Stimulated activated CD8-positive, alpha-beta memory T cell treated with anti-CD3 and anti-CD28 coated beads, Interleukin-2, amount 100 ng/mL, for 1 hour (primary cell): ENCODE measurements around the gene PAFAH1B2.
"Not testable (repeated sequence)": the region's sequence is repeated elsewhere in the genome, so short reads cannot be mapped to it uniquely, and the experiment has no call there.

Experiments used
- DNase-seq, 2 donors: peaks; one replicate each; pipeline ENCODE4 v3.0.0-alpha.2; 2020; ENCODE audit warnings: low read depth in 2 of 2

Gene PAFAH1B2

DNA sequence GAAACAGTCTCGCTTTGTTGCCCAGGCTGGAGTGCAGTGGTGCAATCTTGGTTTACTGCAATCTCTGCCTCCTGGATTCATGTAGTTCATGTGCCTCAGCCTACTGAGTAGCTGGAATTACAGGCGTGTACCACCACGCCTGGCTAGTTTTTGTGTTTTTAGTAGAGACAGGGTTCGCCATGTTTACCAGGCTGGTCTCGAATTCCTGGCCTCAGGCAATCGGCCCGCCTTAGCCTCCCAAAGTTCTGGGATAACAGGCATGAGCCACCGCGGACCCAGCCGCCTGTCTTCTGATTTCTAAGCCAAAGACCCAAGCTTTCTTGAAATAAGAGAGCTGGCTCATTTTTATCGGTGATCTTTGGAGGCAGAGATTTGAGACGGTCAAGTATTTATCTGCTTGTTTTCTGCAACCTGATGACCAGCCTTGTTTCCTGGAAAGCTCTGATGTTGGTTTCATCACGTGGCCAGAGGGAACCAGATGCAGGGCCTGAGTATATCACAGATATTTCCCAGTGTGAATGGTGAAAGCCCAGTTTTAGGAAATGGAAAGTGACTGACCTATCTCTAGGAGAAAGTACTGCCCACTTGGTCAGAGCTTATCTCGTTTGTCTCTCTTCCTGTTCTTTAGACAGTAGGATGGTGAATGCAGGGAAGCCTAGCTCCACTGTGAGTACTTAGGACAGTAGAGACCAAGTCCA is 28.8 kb downstream of the PAFAH1B2 start:
- DNase-seq: no peak

DNA sequence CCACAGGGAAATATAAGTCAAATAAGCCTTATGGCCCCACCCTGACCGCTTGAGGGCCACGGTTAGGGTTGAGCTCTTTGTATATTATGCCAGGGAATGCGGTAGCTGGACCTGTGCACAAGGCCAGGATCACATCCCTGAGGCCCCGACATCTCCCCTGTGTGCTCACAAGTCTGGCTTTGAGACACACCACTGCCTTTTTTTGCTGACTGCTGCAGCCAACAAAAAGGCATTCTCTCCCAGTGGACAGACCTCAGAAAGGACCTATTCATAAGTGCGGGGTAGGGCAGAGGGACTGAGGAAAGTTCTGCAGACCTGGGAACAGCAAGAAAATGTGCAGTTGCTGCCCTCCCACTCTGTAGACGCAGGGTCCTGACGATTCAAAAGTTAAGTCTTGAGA is 31.0 kb downstream of the PAFAH1B2 start:
- DNase-seq: no peak

DNA sequence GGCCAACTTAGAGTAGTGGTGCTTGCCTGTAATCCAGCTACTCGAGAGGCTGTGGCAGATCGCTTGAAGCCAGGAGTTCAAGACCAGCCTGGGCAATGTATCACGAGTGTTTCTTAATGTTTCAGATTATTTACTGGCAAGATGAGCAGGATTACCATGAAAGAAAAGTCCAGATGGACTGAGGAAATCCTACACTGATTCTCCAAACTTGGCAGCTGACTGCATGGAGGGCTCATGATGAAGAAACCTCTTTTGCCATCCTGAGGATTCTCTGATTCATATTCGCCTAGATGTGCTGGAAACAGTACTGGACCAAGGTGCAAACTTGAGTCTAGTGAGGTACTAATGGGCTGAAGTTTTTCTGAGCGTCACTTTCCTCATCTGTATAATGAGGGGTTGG is 31.7 kb downstream of the PAFAH1B2 start:
- DNase-seq: no peak

DNA sequence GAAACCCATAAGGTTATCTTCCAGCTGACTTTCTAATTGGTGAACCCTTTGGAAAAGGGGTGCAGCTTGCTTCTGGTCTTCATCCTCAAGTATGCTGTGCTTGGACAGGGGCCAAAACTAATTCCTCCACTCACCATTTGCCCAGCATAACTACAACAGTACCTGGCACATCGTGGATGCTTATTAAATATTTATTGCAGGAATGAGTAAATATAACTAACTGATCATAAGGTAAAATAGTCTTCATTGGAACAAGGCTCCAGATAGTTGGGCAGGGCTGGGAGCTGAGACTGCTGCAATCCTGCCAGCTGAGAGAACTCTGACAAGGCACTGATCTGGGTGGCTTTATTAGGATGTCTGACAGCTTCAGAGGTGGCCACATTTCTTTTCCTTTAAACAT is 32.1 kb downstream of the PAFAH1B2 start:
- no peak for DNase-seq

DNA sequence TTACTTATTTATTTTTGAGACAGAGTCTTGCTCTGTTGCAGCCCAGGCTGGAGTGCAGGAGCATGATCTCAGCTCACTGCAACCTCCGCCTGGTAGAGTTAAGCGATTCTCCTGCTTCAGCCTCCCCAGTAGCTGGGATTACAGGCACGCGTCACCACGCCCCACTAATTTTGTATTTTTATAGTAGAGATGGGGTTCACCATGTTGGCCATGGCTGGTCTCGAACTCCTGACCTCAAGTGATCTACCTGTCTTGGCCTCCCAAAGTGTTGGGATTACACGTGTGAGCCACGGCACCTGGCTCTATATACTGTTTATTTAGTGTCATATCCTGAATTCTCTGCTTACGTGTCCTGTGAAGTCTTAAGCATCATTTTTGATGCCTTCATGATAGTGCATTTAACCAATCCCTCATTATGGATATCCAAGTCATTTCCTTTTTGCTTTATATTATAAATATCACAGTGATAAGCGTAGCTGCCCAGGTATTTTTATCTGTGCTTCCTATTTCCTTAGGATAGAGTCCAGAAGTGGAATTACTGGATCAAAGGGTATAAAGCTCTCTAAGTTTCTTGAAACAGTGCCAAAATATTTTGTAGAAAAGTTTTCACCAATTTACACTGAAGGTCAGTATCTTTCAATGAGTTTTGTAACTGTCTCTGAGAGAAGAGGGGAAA is 33.6 kb downstream of the PAFAH1B2 start:
- DNase-seq: no peak

DNA sequence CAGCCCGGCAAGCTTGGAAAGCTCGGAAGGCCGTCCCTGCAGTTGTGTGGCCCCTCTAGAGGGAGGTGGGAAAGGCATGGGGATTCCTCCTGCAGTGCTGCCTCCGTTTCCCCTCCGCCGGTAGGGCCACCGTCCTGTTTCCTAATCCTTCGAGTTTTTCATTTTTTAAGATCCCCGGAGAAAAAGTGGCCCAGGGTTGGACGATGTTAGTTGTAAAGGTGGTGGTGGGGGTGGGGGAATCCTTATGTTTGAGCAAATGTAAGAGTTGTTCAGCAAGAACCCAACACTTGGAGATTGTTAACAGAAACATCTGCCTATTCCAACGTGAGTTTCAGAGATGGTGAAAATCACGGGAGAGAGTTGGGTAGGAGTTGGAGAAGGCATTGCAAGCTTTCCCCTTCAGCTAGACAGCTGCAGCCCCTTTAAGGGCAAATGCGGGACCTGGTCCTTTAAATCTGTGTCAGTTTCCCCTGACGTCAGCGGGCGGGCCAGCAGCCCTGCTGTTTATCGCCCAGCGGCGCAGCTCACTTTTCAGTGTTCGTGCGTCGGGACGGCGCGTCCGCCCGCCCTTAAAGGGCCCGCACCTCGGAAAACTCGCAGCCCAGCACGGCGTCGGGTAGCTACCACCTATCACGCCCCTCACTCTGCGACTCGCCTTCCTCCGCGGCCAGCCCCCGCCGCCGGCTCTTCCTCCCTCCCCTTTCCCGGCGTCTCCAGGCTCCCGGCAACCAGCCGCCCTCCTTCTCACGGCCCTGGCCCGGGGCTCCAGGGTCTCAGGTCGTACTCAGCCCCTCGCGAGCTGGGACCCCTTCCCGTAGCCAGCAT is 34.3 kb downstream of the PAFAH1B2 start, which contains the start of gene SIDT2:
SIDT2 (plus strand) TSS at position 534 of the 825 bp plus-strand sequence. CDS start 521 bp downstream, outside the sequence.
- peak; percentile 72 to 81 for DNase-seq

DNA sequence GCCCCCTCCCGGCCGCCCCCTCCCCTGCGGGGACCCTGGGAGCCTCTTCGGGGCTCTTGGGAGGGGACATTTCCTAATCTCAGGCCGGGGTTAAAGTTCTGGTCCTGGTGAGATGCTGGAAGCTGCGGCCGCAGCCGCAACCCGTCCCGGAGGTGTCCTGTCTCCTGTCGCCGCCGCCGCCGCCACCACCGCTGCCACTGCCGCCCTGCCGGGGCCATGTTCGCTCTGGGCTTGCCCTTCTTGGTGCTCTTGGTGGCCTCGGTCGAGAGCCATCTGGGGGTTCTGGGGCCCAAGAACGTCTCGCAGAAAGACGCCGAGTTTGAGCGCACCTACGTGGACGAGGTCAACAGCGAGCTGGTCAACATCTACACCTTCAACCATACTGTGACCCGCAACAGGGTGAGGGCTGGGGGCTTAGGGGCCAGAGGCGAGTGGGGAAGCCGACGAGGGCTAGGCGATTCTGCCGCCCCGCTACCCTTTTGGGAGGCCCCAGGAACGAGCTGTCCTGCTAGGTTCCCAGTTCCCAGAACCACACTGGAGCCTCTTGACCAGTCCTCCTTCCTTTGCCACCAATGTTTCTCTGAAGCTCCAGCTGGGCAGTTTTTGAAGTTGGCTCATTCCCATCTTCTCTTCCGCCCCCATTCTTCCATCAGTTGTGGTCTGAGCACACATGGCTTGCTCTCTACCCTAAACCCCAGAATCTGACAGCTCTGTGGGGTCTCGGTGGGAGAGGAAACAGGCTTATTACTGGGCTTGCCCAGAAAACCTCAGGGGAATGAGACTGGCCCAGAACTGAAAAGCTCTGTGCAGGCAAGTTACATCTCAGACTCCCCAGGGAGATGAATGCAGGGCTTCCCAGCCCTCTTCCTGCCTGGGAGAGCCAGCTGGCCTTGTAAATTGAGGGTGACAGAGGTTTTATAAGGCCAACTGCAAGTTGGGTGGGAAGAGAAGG is 35.2 kb downstream of the PAFAH1B2 start:
- peak in 1 of 2 donors; percentile 24 for DNase-seq

DNA sequence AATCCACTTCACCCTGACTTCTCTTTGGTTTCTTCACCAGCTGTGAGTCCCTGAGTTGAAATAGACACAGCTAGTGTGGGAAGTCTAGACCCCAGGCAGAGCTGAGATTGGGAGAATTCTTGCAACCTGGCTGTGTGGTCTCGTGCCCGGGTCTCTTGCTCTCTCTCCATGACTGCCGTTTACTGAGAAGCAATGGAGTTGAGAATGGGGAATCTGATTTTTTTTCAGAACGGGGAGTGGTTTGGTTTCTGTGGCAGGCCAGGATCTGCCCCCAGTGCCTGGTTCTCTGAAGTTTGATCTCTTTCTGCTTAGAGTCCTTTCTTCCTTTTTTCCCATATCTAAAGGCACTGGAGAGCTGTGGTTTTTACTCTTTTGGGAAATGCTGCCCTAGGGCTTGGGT is 35.9 kb downstream of the PAFAH1B2 start:
- DNase-seq: no peak

DNA sequence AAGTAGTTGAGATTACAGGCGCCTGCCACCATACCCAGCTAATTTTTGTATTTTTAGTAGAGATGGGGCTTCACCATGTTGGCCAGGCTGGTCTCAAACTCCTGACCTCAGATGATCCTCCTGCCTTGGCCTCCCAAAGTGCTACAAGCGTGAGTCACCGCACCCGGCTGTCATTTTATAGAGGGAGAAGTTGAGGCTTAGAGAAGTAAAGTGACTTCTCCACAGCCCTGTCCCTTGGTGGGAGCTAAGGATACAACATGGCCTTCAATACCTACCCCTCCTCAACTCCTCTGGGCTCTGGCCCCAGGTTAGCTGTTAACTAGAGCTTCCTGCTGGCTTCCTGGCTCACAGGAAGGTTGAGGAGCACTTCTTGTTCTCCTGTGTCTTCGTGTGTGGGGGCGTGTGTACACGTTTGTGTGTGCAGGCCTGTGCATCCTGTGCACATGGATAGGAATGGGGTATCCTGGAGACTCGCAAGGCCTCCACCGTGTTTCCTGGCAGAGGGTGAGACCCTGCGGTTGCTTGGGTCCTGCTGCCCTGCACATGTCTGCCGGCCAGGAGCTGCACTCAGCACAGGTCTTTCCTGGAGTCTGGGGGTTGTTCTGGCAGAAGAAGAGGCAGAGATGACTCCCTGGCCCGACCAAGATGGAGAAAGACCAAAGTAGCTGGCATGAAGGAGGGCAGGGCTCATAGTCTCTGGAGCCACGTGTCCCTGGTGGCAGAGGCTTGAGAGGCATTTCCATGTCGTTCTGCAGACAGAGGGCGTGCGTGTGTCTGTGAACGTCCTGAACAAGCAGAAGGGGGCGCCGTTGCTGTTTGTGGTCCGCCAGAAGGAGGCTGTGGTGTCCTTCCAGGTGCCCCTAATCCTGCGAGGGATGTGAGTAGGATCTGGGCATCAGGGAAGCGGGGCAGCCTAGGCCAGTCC is 36.8 kb downstream of the PAFAH1B2 start:
- DNase-seq: peak in 1 of 2 donors; percentile 12

DNA sequence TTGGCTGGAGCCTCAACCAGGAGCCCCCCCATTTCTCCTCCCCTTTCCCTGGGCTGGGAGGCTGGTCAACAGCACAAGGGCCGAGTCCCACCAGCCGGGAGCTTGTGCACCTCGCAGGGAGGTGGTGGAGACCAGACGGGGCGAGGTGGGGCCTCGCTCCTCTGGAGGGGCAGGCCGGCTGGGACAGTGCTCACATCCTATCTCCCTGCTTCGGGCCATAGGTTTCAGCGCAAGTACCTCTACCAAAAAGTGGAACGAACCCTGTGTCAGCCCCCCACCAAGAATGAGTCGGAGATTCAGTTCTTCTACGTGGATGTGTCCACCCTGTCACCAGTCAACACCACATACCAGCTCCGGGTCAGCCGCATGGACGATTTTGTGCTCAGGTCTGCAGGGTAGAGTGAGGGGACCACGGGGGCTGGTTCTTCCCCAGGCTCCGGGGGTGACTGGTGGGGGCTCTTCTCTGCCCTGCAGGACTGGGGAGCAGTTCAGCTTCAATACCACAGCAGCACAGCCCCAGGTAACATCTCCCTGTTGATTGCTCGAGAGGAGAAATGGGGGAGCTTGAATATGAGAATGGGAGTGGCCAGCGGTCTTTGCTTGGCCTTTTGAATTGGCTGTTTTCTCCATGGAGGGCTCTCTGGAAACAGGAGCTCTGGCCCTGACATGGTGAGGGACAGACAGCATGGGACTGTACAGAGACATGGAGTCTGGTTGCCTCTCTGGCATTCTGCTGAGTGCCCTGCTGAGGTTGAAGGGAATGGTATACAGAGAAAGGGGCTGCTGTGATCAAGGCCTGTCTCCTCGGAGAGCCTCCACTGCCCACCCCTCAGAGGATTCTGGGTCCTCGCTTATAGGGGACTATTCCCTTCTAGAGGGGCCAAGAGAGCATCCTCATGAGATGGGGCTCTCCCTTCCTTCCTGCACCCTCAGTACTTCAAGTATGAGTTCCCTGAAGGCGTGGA is 37.8 kb downstream of the PAFAH1B2 start:
- no peak for DNase-seq

DNA sequence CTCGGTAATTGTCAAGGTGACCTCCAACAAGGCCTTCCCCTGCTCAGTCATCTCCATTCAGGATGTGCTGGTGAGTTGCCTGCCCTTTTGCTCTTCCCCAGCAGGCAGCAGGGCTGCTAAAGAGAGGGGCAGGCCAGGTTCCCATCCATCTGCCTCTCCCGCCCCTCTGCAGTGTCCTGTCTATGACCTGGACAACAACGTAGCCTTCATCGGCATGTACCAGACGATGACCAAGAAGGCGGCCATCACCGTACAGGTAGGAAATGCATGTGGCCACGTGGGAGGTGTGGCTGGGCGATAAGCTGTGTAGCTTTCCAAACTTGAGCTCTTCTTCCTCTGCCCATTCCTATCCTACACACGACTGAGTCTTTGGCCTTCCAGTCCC is 38.5 kb downstream of the PAFAH1B2 start:
- no peak for DNase-seq

DNA sequence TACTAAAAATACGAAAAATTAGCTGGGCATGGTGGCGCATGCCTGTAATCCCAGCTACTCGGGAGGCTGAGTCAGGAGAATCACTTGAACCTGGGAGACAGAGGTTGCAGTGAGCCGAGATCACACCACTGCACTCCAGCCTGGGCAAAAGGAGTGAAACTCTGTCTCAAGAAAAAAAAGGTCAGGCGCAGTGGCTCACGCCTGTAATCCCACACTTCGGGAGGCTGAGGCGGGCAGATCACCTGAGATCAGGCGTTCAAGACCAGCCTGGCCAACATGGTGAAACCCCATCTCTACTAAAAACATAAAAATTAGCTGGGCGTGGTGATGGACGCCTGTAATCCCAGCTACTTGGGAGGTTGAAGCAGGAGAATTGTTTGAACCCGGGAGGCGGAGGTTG is 39.1 kb downstream of the PAFAH1B2 start:
- not testable (repeated sequence) for DNase-seq

DNA sequence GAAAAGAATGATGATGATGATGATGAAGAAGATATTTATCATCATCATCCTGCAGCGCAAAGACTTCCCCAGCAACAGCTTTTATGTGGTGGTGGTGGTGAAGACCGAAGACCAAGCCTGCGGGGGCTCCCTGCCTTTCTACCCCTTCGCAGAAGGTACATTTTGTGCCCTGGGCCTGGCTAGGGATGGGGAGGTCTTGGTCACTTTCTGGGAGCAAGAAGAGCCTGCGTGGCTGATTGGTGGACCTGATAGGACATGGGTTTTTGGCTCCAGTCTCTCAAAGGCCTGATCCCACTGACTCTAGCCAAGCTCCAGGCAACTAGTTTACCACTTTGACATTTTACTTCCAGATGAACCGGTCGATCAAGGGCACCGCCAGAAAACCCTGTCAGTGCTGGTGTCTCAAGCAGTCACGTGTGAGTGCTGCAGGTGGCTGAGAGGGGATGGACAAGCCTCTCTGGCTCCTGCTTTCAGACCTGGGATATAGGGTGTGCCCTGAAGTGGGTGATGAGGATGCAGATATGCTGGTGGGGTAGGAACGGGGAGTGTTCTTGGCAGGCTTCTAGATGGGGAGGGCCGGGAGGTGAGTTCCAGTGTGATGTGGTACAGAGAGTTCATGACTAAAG is 39.8 kb downstream of the PAFAH1B2 start:
- no peak for DNase-seq

DNA sequence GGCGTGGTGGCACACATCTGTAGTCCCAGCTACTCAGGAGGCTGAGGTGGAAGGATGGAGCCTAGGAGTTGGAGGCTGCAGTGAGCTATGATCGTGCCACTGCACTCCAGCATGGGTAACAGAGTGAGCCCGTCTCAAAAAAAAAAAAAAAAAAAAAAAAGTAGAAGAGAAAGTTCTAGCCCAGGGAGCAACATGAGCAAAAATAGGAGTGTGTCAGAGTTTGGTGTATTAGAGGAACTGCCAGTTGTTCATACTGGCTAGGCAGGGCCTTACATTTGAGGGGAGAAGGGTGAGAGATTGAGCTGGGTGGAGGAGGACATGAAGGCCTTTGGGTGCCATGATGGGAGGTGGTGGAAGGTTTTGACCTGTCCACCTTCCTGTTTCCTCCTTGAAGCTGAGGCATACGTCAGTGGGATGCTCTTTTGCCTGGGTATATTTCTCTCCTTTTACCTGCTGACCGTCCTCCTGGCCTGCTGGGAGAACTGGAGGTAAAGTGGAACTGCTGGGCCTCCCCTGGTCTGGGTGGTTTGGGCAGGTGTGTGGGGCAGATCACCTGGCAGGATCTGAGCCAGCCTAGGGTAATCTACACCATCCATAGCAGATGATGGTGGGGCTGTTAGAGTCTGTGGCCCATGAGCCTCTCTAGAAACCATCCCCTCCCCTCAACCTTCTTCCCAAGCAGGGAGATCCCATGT is 41.8 kb downstream of the PAFAH1B2 start:
- DNase-seq: no peak

DNA sequence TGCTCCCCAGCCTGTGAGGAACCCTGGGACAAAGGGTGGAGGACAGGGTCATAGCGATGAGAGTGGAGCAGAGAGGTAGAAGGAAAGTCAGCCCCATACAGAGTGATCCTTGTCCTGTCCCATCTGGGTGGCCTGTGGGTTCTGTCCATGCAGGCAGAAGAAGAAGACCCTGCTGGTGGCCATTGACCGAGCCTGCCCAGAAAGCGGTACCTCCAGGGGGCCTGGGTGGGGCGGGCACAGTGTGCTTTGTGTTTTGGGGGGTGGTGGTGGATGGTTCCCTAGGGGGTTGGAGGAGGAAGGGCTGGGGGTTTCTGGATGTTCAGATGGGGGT is 42.3 kb downstream of the PAFAH1B2 start:
- no peak for DNase-seq

DNA sequence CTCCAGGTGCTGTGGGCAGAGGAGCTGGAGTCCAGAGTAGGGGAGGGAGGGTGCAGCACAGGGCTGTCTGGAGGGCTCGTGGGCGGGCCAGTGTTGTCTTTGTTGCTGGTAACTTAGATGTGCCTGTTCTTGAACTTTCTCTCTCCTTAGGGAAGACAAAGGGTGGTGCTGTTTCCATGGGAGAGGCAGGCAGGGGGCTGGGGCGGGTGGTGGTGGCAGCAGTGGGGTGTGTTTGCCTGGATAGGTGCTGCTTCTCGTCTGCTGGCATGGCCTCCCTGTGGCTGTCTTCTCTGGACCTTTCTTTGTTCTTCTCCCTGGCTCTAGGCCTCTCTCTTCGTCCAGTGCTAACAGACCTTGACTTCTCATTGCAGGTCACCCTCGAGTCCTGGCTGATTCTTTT is 42.9 kb downstream of the PAFAH1B2 start:
- DNase-seq: no peak

DNA sequence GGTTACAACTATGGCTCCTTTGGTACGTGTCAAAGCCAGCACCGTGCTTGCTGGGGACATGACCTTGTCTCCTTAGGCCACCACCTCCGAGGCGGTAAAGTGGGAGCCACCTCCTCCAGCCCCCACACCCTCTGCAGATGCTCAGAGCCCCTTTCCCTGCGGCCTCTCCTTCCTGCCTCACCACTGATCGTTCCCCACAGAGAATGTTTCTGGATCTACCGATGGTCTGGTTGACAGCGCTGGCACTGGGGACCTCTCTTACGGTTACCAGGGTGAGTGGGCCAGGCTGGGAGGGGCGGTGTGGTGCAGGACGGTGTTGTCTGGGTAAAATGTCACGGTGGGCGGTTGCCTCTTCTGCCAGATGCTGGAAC is 43.3 kb downstream of the PAFAH1B2 start:
- no peak for DNase-seq

DNA sequence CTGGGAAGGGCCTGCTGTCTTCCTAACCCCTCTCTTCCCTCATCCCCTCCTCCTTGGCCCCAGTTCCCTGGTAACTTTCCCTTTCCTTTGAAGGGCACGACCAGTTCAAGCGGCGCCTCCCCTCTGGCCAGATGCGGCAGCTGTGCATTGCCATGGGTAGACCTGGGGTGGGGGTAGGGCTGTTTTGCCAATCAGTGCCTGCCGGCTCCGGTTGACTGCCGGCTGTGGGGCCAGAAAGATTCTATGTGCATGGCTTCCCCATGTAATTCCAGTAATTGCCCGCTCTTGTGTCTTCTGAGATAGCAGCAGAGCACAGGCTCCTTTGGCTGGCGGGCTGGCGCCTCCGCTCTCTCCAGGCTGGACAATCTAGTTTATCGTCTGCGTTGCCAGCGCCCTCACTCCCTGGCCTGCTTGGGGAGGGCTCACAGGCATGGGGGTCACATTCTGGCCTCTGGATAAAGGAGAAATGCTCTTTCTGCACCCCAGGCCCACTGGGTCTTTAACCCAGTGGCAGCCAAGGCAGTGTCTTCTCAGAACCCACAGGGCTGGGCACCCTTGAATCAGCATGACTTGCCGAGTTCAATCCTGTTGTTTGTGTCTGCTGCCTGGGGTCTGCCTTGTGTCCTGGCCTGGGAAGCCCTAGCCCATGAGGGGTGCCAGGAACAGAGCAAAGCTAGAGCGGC is 43.9 kb downstream of the PAFAH1B2 start:
- DNase-seq: no peak
